ENCODE results near the gene INPP5A. TPM values are rescaled to one million over a fixed set of nuclear protein-coding genes. Genes with fewer than 3 reads are reported as not detected.

The INPP5A gene
- total and polyA plus RNA-seq, 4 donors: 12.4 to 39.9 (median 28.2) TPM

DNA sequence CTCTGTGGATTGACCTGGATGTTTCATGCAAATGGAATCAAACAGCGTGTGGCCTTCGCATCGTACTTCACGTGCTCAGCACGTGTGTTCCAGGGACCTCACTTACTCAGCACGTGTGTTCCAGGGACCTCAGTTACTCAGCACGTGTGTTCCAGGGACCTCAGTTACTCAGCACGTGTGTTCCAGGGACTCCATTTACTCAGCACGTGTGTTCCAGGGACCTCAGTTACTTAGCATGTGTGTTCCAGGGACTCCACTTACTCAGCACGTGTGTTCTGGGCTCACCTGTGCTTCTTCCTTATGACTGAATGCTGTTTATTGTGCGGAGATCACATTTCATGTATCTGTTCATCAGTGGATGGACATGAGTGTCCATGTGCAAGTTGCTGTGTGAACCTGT, 22.0 kb downstream of the INPP5A start:
- no peaks in the 10 kb centered on the region for H3K9me3 ChIP-seq (ENCODE audit: control insufficient read depth in 4 of 4, insufficient read depth in 3 of 4, low read length in 3 of 4)
- TF ChIP-seq, protein P1, sequence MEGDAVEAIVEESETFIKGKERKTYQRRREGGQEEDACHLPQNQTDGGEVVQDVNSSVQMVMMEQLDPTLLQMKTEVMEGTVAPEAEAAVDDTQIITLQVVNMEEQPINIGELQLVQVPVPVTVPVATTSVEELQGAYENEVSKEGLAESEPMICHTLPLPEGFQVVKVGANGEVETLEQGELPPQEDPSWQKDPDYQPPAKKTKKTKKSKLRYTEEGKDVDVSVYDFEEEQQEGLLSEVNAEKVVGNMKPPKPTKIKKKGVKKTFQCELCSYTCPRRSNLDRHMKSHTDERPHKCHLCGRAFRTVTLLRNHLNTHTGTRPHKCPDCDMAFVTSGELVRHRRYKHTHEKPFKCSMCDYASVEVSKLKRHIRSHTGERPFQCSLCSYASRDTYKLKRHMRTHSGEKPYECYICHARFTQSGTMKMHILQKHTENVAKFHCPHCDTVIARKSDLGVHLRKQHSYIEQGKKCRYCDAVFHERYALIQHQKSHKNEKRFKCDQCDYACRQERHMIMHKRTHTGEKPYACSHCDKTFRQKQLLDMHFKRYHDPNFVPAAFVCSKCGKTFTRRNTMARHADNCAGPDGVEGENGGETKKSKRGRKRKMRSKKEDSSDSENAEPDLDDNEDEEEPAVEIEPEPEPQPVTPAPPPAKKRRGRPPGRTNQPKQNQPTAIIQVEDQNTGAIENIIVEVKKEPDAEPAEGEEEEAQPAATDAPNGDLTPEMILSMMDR (IDR thresholded peaks at IDR 0.05; ENCODE audit: control extremely low read depth, extremely low read depth): no peak
- H3K4me3 ChIP-seq: no peak overlapping the region
- H3K27ac ChIP-seq (ENCODE audit: low read depth in 1 of 2, low read length in 1 of 2): no peak overlapping the region
- peaks cover 0 to 21% (median 4%) of the 10 kb centered on the region in 5 donors for H3K4me1 ChIP-seq (ENCODE audit: control insufficient read depth in 5 of 5, insufficient read depth in 5 of 5, low read length in 5 of 5)
- no peak for ATAC-seq (ENCODE audit: insufficient read depth, low FRiP score)
- 89 to 91% methylated on average over 11 of the region's 11 CpGs for WGBS, 2 donors
- DNase-seq: no peak
- no peak overlapping the region for H3K9ac ChIP-seq (ENCODE audit: insufficient read depth in 1 of 2, low read length in 2 of 2)
- peaks cover 0 to 3% (median 3%) of the 10 kb centered on the region in 4 donors for H3K36me3 ChIP-seq (ENCODE audit: control insufficient read depth in 4 of 4, insufficient read depth in 4 of 4, low read length in 4 of 4)
- H3K27me3 ChIP-seq (ENCODE audit: control insufficient read depth in 3 of 3, insufficient read depth in 3 of 3, low read length in 2 of 3): no peaks in the 10 kb centered on the region

DNA sequence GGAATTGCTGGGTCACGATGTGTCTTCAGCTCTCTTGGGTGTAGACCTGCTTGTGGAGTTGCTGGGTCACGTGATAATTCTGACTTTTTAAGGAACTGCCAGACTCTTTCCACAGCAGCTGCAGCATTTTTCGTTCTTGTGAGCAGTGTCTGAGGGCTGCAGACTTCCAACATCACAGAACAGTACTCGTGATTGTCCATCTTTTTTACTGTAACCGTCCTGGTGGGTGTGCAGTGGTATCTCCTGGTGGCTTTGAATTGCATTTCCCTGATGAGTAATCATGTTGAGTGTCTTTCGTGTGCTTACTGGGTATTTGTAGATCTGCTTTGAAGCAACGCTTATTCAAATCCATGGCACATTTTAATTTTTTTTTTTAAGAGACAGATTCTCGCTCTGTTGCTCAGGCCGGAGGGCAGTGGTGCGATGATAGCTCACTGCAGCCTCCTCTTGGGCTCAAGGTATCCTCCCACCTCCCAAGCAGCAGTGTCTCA, 22.7 kb downstream of the INPP5A start:
- H3K4me3 ChIP-seq: no peak overlapping the region
- peaks cover 0 to 3% (median 3%) of the 10 kb centered on the region in 4 donors for H3K36me3 ChIP-seq (ENCODE audit: control insufficient read depth in 4 of 4, insufficient read depth in 4 of 4, low read length in 4 of 4)
- H3K9me3 ChIP-seq (ENCODE audit: control insufficient read depth in 4 of 4, insufficient read depth in 3 of 4, low read length in 3 of 4): no peaks in the 10 kb centered on the region
- H3K9ac ChIP-seq (ENCODE audit: insufficient read depth in 1 of 2, low read length in 2 of 2): no peak overlapping the region
- DNase-seq (peak in 1 of 3 donors; percentile 37), ATAC-seq (ENCODE audit: insufficient read depth, low FRiP score) (no peak)
- H3K27me3 ChIP-seq (ENCODE audit: control insufficient read depth in 3 of 3, insufficient read depth in 3 of 3, low read length in 2 of 3): no peaks in the 10 kb centered on the region
- WGBS, 2 donors: 41 to 50% methylated on average over 10 of the region's 10 CpGs
- TF ChIP-seq, protein P1 (IDR thresholded peaks at IDR 0.05; ENCODE audit: control extremely low read depth, extremely low read depth): no peak
- no peak overlapping the region for H3K27ac ChIP-seq (ENCODE audit: low read depth in 1 of 2, low read length in 1 of 2)
- H3K4me1 ChIP-seq (ENCODE audit: control insufficient read depth in 5 of 5, insufficient read depth in 5 of 5, low read length in 5 of 5): peaks cover 0 to 16% (median 0%) of the 10 kb centered on the region in 5 donors

DNA sequence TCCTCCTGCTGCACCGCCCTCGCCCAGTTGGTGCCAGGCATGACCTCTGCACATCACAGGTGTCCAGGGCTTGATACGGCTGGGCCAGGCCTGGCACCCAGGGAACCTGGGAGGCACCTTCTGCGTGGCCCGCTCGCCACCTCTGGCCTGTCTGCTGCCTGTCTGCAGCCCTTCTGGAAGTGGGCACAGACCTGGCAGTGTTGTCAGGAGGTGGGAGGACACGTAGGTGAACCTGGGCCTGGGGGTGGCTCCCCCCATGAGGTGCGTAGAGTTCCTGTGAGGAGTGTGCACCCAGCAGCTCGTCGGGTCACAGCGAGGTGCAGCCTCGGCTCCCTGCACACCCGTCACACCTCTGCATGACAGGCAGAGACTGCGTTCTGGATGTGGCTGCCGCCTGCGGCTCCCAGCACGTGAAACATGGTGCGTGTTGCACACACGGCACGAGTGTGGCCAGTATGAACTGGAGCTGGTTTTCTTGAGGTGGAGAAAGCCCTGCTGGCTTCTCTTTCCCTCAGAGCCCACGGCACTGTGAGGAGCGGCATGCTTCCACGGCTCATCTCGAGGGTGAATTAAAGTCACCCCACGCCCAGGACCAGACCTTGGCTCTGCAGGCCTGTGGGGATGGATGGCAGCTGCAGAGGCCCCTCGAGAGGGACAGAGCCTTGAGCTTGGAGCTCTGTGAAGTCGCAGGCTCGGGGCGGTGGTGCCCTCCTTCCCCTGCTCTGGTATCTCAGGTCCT, 24.8 kb downstream of the INPP5A start:
- no peaks in the 10 kb centered on the region for H3K27me3 ChIP-seq (ENCODE audit: control insufficient read depth in 3 of 3, insufficient read depth in 3 of 3, low read length in 2 of 3)
- H3K9me3 ChIP-seq (ENCODE audit: control insufficient read depth in 4 of 4, insufficient read depth in 3 of 4, low read length in 3 of 4): no peaks in the 10 kb centered on the region
- TF ChIP-seq, protein P1 (IDR thresholded peaks at IDR 0.05; ENCODE audit: control extremely low read depth, extremely low read depth): no peak
- ATAC-seq (ENCODE audit: insufficient read depth, low FRiP score) (no peak), DNase-seq (no peak)
- no peak overlapping the region for H3K9ac ChIP-seq (ENCODE audit: insufficient read depth in 1 of 2, low read length in 2 of 2)
- H3K36me3 ChIP-seq (ENCODE audit: control insufficient read depth in 4 of 4, insufficient read depth in 4 of 4, low read length in 4 of 4): peaks cover 0 to 3% (median 1%) of the 10 kb centered on the region in 4 donors
- no peak overlapping the region for H3K27ac ChIP-seq (ENCODE audit: low read depth in 1 of 2, low read length in 1 of 2)
- WGBS, 2 donors: 95 to 96% methylated on average over 29 of the region's 29 CpGs
- peaks cover 0 to 16% (median 0%) of the 10 kb centered on the region in 5 donors for H3K4me1 ChIP-seq (ENCODE audit: control insufficient read depth in 5 of 5, insufficient read depth in 5 of 5, low read length in 5 of 5)
- H3K4me3 ChIP-seq: no peak overlapping the region
